Activated naive CD4-positive, alpha-beta T cell treated with anti-CD3 and anti-CD28 coated beads for 36 hours (primary cell): Measurements from ENCODE around the gene TIPARP. TPM values are rescaled to one million over a fixed set of nuclear protein-coding genes. Genes with fewer than 3 reads are reported as not detected.
A peak's percentile ranks its signal among the peaks of the same experiment; 100 is the strongest.

Experiments
- CTCF ChIA-PET: fragments of 350-600 bp; sonication (Branson Sonifier 250); formaldehyde crosslinking; loops from one replicate; lab custom pipeline; 2021; ENCODE audit warnings: antibody characterized with exemption; lab: Charles Lee
- DNase-seq: peaks from one replicate; pipeline ENCODE4 v3.0.0-alpha.2; 2020
- H3K27ac Mint-ChIP-seq: one replicate; pipeline ENCODE4 v1.8.0; 2021; ENCODE audit warnings: mild to moderate bottlenecking, mixed read lengths
- H3K27me3 Mint-ChIP-seq: one replicate; pipeline ENCODE4 v1.8.0; 2021; ENCODE audit warnings: low read depth, mixed read lengths
- H3K36me3 Mint-ChIP-seq: one replicate; pipeline ENCODE4 v1.8.0; 2021; ENCODE audit warnings: low read depth, mixed read lengths
- H3K4me1 Mint-ChIP-seq: one replicate; pipeline ENCODE4 v1.8.0; 2021; ENCODE audit warnings: low read depth, mixed read lengths
- H3K4me3 Mint-ChIP-seq: one replicate; pipeline ENCODE4 v1.8.0; 2021; ENCODE audit warnings: mild to moderate bottlenecking, moderate library complexity, mixed read lengths
- H3K9me3 Mint-ChIP-seq: one replicate; pipeline ENCODE4 v1.8.0; 2021; ENCODE audit warnings: mixed read lengths
- intact Hi-C: fragments of 100-400 bp; cut with micrococcal nuclease; formaldehyde crosslinking; loops from one replicate; pipeline ENCODE4 v1.15.1; 2023
- total RNA-seq, 2 experiments: library from RNA; stranded (reverse); gene quantifications; one replicate each; pipeline ENCODE4 v1.2.3, GENCODE V29; 2021

Gene TIPARP
- total RNA-seq, 2 experiments from 2014 or later = 15.7 to 17.1 TPM

- no peak overlapping the region for H3K27ac Mint-ChIP-seq
- no peaks in the 10 kb centered on the region for H3K36me3 Mint-ChIP-seq
- CTCF ChIA-PET = interaction anchor here (1.1 kb wide), 1 partner anchor 16 kb away, joined by 3 read pairs; no protein-coding TSS in a partner anchor
- peaks cover 28% of the 10 kb centered on the region for H3K4me1 Mint-ChIP-seq
- no peak overlapping the region for H3K4me3 Mint-ChIP-seq
- DNase-seq = no peak
- no peaks in the 10 kb centered on the region for H3K9me3 Mint-ChIP-seq
- intact Hi-C loops = loop anchor here (5.0 to 10.0 kb wide), 2 partner anchors 567 to 815 kb away; partner anchors contain the start of gene SLC33A1
- no peaks in the 10 kb centered on the region for H3K27me3 Mint-ChIP-seq
Measured at GRCh38 chr3:156670077-156670476, 4.3 kb upstream of the TIPARP start.

GRCh38 chr3:156670652-156671051 is 3.7 kb upstream of the TIPARP start:
- H3K36me3 Mint-ChIP-seq = peaks cover 2% of the 10 kb centered on the region
- no peaks in the 10 kb centered on the region for H3K27me3 Mint-ChIP-seq
- CTCF ChIA-PET = interaction anchor here (1.1 to 1.7 kb wide), 2 partner anchors 15 to 16 kb away, joined by 3 to 4 read pairs; no protein-coding TSS in a partner anchor
- peaks cover 23% of the 10 kb centered on the region for H3K4me1 Mint-ChIP-seq
- H3K4me3 Mint-ChIP-seq = no peak overlapping the region
- intact Hi-C loops = loop anchor here (5.0 to 10.0 kb wide), 2 partner anchors 567 to 816 kb away; partner anchors contain the start of gene SLC33A1
- H3K9me3 Mint-ChIP-seq = no peaks in the 10 kb centered on the region
- DNase-seq = no peak
- H3K27ac Mint-ChIP-seq = no peak overlapping the region

GRCh38 chr3:156673732-156674045 is 701 bp upstream of the TIPARP start:
- no peak for DNase-seq
- H3K4me3 Mint-ChIP-seq = peak overlapping the region; percentile 93
- intact Hi-C loops = loop anchor here (1.0 to 10.0 kb wide), 15 partner anchors 14 to 819 kb away; partner anchors contain the start of genes CCNL1, LEKR1, SLC33A1 and SSR3
- no peaks in the 10 kb centered on the region for H3K27me3 Mint-ChIP-seq
- peaks cover 43% of the 10 kb centered on the region for H3K4me1 Mint-ChIP-seq
- CTCF ChIA-PET = interaction anchor here (0.6 to 2.1 kb wide), 18 partner anchors 8 to 464 kb away, joined by 3 to 8 read pairs (median 4); partner anchors contain the start of gene SSR3
- no peaks in the 10 kb centered on the region for H3K9me3 Mint-ChIP-seq
- H3K27ac Mint-ChIP-seq = peak overlapping the region; percentile 88
- H3K36me3 Mint-ChIP-seq = peaks cover 18% of the 10 kb centered on the region

GRCh38 chr3:156674911-156675829 is 780 bp downstream of the TIPARP start:
- CTCF ChIA-PET = interaction anchor here (0.6 to 1.5 kb wide), 8 partner anchors 14 to 453 kb away, joined by 3 to 4 read pairs (median 3); no protein-coding TSS in a partner anchor
- Mint-ChIP-seq H3K27ac (peak overlapping the region; percentile 69), H3K9me3 (no peaks in the 10 kb centered on the region), H3K27me3 (no peaks in the 10 kb centered on the region), H3K4me3 (peak overlapping the region; percentile 93), H3K36me3 (peaks cover 22% of the 10 kb centered on the region), H3K4me1 (peaks cover 42% of the 10 kb centered on the region)
- peak; percentile 40 for DNase-seq
- intact Hi-C loops = loop anchor here (1.0 to 10.0 kb wide), 15 partner anchors 12 to 820 kb away; partner anchors contain the start of genes CCNL1, LEKR1, SLC33A1 and SSR3

GRCh38 chr3:156675830-156676767 is 1.7 kb downstream of the TIPARP start:
- peak overlapping the region; percentile 93 for H3K4me3 Mint-ChIP-seq
- no peaks in the 10 kb centered on the region for H3K9me3 Mint-ChIP-seq
- intact Hi-C loops = loop anchor here (2.0 to 10.0 kb wide), 3 partner anchors 59 to 821 kb away; partner anchors contain the start of gene SLC33A1
- peaks cover 30% of the 10 kb centered on the region for H3K36me3 Mint-ChIP-seq
- H3K27me3 Mint-ChIP-seq = no peaks in the 10 kb centered on the region
- H3K27ac Mint-ChIP-seq = peak overlapping the region; percentile 36
- CTCF ChIA-PET = interaction anchor here (0.6 to 1.5 kb wide), 7 partner anchors 62 to 462 kb away, joined by 3 to 4 read pairs (median 3); no protein-coding TSS in a partner anchor
- peaks cover 50% of the 10 kb centered on the region for H3K4me1 Mint-ChIP-seq
- DNase-seq = peak; percentile 56

GRCh38 chr3:156676768-156677479 is 2.5 kb downstream of the TIPARP start:
- intact Hi-C loops = loop anchor here (1.0 to 10.0 kb wide), 3 partner anchors 8 to 822 kb away; partner anchors contain the start of gene SLC33A1
- H3K9me3 Mint-ChIP-seq = no peaks in the 10 kb centered on the region
- H3K4me3 Mint-ChIP-seq = peak overlapping the region; percentile 93
- peak; percentile 65 for DNase-seq
- H3K36me3 Mint-ChIP-seq = peaks cover 35% of the 10 kb centered on the region
- peak overlapping the region; percentile 61 for H3K27ac Mint-ChIP-seq
- peaks cover 56% of the 10 kb centered on the region for H3K4me1 Mint-ChIP-seq
- no peaks in the 10 kb centered on the region for H3K27me3 Mint-ChIP-seq
- CTCF ChIA-PET = interaction anchor here (0.7 to 1.5 kb wide), 5 partner anchors 13 to 461 kb away, joined by 3 read pairs; no protein-coding TSS in a partner anchor

GRCh38 chr3:156677536-156677935 is 3.1 kb downstream of the TIPARP start:
- CTCF ChIA-PET = interaction anchor here (1.0 to 1.5 kb wide), 2 partner anchors 12 to 41 kb away, joined by 3 read pairs; no protein-coding TSS in a partner anchor
- Mint-ChIP-seq H3K4me3 (no peak overlapping the region), H3K27ac (no peak overlapping the region), H3K36me3 (peaks cover 36% of the 10 kb centered on the region), H3K27me3 (no peaks in the 10 kb centered on the region), H3K4me1 (peaks cover 61% of the 10 kb centered on the region), H3K9me3 (no peaks in the 10 kb centered on the region)
- intact Hi-C loops = loop anchor here (1.0 to 10.0 kb wide), 3 partner anchors 8 to 823 kb away; partner anchors contain the start of gene SLC33A1
- no peak for DNase-seq

- Mint-ChIP-seq H3K36me3 (peaks cover 36% of the 10 kb centered on the region), H3K27ac (no peak overlapping the region)
- CTCF ChIA-PET = interaction anchor here (0.6 to 1.5 kb wide), 5 partner anchors 42 to 460 kb away, joined by 3 to 5 read pairs (median 3); no protein-coding TSS in a partner anchor
Measured at GRCh38 chr3:156678197-156678596, 3.8 kb downstream of the TIPARP start.

GRCh38 chr3:156680243-156680914 is 6.0 kb downstream of the TIPARP start:
- Mint-ChIP-seq H3K36me3 (peaks cover 34% of the 10 kb centered on the region), H3K27ac (no peak overlapping the region), H3K9me3 (no peaks in the 10 kb centered on the region), H3K4me1 (peaks cover 65% of the 10 kb centered on the region), H3K27me3 (no peaks in the 10 kb centered on the region), H3K4me3 (no peak overlapping the region)
- CTCF ChIA-PET = interaction anchor here (0.6 kb wide), 1 partner anchor 530 kb away, joined by 3 read pairs; no protein-coding TSS in a partner anchor
- intact Hi-C loops = no loop called here
- no peak for DNase-seq

More at GRCh38 chr3:156678197-156678596, 3.8 kb downstream of the TIPARP start:
- no peak for DNase-seq
- Mint-ChIP-seq H3K4me1 (peaks cover 63% of the 10 kb centered on the region), H3K9me3 (no peaks in the 10 kb centered on the region), H3K4me3 (no peak overlapping the region), H3K27me3 (no peaks in the 10 kb centered on the region)
- intact Hi-C loops = loop anchor here (10.0 kb wide), 1 partner anchor 823 kb away; the partner anchor contains the start of gene SLC33A1

- intact Hi-C loops = no loop called here
- Mint-ChIP-seq H3K27ac (no peak overlapping the region), H3K27me3 (no peaks in the 10 kb centered on the region), H3K4me1 (peaks cover 67% of the 10 kb centered on the region), H3K36me3 (peaks cover 32% of the 10 kb centered on the region), H3K9me3 (no peaks in the 10 kb centered on the region), H3K4me3 (no peak overlapping the region)
- no peak for DNase-seq
- CTCF ChIA-PET = interaction anchor here (0.6 kb wide), 2 partner anchors 249 to 531 kb away, joined by 3 read pairs; no protein-coding TSS in a partner anchor
Measured at GRCh38 chr3:156681002-156681401, 6.6 kb downstream of the TIPARP start.
